Activated CD4-positive, CD25-positive, alpha-beta regulatory T cell (primary cell): ENCODE measurements around the gene F13A1.

Experiments used
- DNase-seq, 4 experiments: peaks; one replicate each; lab custom pipeline; 2025; lab: John Stamatoyannopoulos, UW

Gene F13A1

DNA sequence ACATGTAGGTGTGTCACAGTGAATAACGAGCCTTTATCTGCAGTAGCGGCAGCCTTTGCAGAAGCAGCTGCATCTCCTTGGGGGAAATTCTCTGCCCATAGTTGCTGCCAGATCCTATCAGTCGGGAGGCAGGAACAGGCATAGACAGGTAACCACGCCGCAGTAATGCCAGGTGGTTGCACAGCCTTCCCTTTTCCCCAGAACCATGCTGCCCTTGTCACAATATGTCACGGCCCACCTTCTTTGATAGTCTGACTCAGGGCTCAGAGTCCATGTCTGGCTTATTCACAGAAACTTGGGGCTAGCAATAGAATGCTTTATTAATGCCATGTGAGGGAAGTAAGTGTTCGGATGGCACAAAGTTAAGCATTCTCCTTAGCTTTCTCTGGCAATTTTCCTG is 76.6 kb downstream of the F13A1 start:
- DNase-seq = no peak

DNA sequence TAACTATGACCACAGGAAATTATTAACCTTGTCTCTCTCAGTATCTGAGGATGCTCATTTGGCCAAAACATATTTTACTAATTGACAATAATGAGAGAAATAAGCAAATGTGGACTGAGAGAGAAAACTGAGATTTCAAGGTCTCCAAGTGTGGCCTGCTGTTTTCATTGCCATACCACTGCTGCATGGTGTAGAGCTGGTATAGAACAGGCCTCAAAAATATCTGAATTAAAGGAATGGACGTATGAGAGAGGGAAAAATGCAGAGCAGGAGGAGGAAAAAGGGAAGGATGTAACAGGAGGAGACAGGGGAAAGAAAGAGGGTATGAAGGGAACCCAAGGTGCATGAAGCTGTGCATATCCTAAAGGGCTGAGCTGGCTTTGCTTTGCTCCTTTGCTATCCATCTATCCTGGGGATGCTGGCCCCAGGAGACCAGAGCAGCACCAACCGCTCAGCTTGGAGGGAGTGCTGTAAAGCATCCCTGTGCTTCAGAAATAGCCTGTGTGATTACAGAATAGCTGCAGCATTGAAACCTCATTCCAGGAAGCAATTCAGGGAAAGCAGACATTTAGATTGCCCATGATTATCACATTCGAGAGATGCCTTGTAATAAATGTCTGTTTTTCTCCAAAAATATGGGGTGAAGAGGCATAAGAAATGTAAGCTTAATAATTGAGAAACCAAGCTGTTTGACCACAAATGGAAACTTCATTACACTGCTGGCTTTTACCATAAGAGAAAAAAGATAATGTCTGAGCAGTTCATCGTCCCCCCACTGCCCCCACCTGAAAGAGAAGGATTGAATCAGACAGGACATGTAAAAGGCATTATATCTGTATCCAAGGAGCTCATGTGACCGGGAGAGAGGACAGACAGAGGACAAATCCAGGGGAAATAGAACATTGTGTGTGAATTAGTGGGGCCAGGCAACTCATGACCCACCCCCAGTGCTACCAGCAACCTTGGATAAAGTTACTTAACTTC is 80.6 kb downstream of the F13A1 start:
- DNase-seq = no peak

DNA sequence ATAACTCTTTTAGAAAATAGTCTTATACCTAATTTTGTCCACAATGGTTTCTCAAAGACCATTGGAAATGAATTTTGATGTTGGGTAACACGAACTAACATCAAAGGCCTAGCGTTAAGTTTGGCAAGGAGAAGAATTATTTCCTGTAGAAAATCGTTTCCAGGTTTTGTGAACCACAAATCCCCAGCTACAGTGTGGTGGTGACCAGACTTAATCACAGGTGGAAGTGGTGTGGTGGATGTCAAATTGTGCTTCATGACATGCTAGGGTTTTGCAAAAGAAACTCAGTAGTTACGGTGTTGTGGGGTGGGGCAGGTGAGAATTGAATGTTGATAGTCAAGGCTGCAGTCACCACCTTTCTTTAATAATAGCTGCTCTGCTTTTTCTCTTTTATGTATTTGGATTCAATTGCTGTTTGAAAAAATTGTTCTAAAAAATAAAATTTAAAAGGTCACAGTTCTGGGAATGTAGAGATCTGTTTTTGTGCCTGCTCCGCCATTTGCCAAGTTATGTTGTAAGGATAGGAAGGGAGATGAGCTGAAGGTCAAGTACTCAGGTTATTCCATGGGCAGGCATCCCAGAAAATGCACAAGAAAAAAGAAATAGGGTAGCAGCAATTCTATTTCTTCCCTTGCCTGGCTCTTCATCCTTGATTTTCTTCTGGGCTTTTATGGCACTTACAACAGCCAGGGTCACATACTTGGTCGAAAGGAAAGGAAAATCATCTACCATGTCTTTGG is 83.6 kb downstream of the F13A1 start:
- DNase-seq = no peak

DNA sequence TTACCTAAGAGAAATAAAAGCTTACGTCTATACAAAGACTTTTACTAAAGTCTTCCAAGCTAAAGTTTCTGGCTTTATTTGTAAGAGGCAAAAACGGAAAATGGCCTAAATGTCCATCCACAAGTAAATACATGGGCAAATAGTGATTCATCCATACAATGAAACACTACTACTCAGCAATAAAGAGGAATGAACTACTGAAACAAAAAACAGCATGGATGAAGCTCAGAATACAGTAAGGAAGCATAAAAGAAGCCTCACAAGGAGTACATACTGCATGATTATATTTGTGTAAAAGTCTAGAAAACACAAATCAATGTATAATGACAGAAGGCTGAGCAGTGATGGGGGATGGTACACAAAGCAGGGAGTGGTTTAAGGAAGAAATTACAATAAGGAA is 84.7 kb downstream of the F13A1 start:
- no peak for DNase-seq

DNA sequence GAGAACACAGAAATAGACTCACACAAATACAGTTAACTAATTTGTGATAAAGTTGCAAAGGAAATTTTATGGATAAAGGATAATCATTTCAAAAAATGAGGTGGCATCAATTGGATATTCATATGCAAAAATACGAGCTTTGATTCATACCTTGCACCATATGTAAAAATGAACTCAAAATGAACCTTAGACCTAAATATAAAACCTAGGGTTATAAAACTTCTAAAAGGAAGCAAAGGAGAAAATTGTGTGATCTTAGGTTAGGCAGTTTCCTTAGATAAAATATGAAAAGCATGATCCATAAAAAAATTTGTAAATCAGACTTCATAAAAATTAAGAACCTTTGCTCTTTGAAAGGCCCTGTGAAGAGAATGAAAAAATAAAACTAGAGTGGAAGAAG is 85.5 kb downstream of the F13A1 start:
- DNase-seq = no peak

DNA sequence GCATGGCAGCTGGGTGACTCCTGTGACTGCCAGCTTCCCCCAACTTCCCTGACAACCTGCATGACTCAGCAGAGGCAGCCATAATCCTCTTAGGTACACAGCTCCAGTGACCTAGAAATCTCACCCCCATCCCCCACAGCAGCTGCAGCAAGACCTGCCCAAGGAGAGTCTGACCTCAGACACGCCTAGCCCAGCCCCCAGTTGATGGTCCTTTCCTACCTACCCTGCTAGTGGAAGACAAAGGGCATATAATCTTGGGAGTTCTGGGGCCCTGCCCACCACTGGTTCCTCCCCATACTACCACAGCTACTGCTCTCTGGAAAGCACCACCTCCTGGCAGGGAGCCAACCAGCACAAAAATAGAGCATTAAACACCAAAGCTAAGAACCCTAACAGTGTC is 90.2 kb downstream of the F13A1 start:
- DNase-seq = no peak

DNA sequence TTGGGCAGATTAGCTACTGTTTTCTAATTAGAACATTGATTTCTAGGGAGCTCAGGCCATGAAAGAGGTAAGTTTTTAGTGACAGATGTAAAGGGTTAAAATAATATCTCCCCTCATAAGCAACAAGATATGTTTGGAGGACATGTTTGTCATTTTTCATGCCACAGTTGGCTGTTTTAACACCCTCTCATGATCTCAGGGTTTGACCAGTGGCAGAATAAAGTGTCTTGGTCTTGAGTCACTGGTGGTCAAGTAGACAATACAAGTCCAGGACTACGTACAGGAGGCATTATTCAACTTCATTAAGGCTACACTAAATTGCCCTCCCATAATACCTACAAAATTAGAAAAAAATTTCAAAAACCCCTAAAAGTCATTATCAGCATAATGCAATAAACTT is 92.6 kb downstream of the F13A1 start:
- DNase-seq = no peak

DNA sequence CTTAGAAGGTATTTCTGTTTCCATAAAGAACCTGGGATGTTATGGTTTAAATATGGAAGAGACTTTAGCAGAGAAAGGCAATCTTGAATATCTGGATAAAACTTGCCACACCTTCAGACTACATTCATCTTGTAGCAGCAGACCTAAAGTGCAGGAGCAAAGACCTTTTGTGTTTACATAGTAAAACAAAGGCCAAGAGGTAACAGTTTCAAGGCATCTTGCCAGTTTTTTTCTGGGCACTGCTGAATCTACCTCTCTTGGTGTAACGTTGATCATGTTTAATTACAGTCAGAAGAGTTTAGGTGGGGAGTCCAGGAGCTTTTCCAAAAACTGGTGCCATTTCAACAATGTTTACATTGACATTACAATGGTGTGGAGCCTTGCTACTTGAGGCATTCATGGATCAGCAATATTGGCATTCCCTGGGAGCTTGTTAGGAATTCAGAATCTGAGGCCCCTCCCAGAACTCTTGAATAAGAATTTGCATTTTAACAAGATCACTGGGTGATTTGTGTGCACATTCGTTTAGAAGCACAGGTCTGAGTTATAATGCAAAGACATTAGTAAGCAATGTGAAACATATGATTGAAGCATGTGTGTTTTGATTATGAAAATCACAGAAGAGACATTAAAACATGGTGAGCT is 94.5 kb downstream of the F13A1 start:
- no peak for DNase-seq

DNA sequence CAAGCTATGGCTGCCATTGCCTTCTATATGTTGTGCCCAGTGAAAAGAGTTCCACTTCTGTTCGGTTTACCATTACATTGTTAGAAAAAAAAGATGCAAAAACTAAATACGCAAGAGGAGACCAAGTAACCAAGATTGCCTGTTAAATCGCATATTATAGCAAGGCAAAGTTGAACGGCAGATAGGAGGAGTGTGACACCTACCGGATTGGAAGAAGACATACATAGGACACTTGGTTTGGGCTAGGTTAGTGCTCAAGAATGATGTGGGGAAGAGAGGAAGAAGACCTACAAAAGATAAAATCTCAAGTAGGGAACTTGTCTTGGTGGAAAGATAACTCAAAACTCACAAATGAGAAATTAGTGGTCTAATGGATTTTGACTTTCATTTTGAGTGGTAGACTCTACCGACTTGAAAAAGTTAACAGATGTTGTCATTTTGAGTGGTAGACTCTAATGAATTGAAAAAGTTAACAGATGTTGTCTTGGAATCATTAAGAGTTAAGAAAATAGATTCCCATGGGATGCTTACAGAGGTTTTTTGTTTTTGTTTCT is 95.5 kb downstream of the F13A1 start:
- no peak for DNase-seq

DNA sequence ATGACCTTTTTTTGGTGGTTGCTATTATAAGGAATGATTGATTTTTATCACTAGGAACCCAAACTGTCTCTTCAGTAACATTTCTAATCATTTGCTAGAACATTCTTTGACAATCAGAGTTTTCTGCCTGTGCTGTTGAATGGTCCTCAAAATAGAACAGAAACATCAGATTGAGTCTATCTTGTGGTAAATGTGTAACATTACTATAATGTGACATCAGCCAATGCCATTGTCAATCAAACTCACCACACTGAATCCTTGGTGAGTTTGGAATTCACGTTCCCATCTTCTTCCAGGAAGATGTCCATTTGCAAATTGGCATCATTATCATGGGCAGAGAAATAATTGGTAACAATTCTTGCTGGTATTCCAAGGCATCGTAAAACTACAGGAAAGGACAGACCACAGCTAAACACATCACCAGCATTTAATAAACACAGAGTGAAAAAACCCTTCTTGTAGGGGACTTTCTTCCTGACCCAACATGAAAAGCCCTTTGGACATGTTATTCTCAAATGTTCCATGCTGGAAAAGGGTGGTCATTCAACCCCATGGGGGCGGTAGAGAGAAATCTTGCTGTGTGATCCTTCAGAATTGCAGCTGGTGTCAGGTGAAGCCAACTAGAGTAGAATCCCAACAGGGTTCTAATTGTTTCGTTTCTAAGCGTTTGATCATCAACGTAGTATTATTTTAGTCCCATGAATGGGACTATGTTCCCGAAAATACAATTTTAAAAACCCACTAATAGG is 98.5 kb downstream of the F13A1 start:
- no peak for DNase-seq

DNA sequence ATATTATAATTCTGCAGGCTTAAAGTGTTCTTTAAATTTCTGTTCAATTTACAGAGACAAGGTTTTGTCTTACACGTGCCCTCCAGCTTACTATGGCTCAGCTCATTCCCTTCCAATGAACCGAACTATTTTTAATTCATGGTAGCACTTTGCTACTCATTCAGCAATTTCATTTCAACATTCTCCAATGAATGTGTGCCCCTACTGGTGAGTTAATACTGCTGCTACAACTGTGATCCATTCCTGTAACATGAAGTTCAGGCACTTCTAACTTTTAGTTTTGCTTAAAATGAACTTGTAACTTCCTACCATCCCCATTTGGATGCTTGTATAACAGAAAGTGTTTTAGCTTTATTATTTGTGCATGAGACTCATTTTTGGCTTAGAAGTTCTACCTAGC is 99.7 kb downstream of the F13A1 start:
- DNase-seq = no peak

DNA sequence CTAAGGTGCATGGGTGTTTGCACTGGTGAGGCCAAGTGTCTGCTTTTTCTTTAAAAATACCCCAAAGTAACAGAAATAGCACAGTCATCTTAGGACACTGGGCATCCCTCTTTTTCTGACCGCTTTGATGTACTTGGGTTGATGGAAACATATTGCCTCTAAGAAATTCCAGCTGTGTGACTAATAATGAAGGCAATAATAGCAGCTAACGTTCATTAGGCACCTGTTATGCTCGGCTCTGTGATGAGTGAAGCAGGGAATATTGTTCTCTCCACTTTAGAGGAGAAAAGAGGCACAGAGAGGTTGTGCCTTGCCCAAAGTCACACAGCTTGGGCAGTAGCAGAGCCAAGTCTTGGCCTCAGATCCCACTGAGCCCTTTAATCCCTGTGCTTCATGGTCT is 100.7 kb downstream of the F13A1 start:
- DNase-seq = no peak

DNA sequence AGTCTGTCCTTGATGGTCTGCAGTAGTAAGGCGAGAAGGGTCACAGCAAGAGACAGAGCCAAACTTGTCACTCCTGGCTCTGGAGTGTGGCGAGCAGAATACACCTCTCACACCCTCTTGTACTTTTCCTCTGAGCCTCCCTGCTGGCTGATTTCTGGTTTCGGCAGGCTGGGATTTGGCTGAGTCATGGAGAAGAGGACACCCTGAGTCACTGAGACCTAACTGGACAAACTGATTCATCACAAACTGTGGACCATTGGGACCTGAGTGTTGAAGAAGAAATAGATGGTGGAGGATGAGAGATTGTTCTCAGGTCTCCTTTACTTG is 101.7 kb downstream of the F13A1 start:
- DNase-seq = no peak

DNA sequence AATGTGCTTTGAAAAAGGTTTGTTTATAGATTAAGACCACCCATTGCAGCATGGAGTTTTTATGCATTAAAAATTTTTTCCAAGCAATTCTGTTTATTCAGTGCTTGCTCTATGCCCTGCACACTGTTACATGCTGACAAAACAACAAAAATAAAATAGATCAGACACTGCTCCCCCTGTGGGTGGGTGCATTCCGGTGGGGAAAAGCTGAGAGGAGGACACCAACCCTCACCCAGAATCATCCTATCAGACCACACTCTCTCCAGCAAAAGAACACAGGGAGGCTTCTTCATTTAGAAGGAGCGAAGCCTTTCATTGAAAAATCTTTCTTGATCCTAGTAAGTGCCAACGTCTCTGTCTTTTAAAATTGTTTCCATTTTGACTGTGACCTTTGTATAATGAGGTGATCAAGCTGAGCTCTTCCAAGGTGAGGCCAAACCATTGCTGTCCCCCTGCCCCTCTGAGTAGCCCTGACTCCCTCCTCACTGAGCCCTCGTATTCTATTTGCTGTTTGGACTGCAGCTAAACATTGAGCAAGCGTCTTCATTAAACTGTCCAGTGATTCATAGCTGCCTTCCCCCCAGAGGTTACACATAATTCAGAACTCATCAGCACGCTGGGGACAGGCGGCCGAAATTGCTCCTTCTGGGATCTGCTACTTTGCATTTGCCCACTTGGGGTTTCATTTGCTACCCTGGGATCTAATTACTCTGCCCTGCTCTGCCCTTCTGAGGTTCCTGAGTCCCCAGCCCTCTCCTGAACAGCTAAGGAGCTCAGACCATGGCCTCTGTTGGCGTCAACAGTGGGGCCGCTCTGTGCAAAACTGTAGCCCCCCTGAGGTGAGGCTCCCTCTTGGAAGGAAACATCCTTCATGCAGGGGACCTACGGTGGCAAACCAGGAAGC is 102.4 kb downstream of the F13A1 start:
- DNase-seq = no peak

DNA sequence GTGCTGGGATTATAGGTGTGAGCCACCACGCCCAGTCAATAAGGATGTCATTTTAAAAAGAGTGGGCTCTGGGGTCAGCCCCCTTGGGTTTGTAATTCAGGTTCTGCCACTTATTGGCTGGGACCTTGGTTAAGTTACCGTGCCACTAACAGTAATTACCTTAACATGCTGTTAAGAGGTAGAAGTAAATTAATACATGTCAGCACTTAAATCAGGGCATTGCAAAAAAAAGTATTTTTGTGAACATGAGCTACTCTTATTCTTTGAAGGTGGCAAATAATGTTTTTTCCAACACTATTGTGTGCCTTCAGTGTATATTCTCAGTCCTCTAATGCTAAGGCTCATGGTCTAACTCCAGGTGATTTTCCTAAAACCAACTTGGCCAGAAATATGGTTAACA is 109.5 kb downstream of the F13A1 start:
- no peak for DNase-seq

DNA sequence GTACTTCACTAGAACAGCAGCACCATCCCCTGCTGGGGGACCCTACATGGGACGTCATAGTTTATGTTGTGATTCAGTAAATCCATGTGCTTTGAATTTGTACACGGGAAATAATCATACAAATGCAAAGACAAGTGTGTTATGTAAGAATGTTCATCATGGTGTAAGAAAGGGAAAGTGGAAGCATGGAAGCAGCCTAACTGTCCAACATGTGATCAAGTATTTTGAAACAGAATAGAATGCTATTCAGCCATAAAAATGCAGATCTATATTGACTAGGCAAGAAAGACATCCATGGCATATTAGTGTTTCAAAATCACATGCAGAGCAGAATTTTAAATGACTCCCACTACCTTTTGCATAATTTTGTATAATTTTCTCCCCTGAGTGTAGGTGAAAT is 117.6 kb downstream of the F13A1 start:
- DNase-seq = no peak

DNA sequence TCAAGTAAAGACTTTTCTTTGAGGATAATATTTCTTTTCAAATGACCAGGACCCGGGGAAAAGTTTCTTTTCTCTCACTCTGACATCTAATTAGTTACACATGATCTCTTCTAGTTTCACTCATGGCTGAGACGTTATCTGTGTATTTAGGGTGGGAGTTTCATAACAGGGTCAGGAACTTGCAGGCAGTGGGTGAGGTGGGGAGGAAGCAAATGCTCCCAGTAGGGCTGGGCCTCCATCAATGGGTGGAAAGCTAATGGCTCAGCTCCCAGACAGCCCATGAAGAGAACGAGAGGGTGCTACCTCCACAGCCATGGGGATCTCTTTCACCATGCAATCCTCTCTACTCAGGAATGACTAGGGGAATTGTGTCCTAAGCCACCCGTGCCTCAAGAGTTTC is 119.3 kb downstream of the F13A1 start:
- no peak for DNase-seq

DNA sequence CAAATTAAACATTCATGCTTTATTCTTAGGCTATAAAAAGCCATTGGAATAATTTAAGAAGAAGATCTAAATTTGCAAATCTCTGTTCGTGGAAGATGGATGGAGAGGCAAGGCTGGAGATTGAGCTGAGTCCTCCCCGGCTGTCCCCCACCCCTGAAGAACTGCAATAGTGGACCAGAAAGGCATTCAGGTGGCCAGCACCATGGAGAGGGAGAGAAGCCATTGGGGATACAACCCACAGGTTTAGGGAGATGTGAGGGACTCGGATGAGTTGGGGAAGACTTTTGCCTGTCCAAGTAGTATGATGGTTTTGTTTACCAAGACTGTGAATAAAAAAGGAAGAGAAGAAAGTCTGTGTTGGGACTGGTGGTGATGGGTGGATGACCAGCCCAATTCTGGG is 120.8 kb downstream of the F13A1 start:
- no peak for DNase-seq

DNA sequence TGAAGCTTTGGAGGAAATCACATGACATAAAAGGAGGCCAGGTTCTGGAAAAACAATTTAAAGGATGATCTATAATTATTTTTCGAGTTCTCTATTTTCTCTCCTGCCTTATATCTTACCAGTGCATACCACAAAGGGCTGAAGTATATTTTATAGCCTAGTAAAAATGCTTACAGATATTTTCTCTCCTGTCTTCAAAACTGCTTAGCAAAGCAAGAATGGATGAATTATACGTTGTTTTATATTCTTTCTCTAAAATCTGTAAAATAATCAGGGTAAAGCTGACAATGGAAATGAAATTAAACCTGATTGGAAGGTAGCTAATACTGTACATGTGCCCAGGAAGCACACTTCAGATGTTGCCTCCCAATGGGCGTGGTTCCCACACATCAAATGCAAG is 123.7 kb downstream of the F13A1 start:
- no peak for DNase-seq

DNA sequence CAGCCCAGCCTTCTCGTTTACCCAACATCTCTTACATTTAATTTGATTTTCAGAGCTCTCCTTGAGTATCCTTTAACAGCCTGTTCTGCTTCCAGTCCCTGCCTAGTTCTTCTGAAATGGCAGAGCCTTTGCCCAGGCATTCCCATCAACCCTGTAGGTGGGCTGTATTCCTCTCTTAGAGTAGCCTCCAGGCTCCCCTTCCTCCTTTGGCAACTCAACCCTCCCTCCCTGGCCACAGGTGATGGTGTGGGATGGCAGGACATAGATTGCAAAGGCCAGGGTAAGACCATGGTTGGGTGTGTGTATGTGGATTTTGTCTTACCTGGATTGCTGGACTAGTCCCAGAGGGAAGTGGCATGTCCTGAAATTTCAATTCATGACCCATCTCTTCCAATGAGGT is 125.4 kb downstream of the F13A1 start:
- DNase-seq = no peak

DNA sequence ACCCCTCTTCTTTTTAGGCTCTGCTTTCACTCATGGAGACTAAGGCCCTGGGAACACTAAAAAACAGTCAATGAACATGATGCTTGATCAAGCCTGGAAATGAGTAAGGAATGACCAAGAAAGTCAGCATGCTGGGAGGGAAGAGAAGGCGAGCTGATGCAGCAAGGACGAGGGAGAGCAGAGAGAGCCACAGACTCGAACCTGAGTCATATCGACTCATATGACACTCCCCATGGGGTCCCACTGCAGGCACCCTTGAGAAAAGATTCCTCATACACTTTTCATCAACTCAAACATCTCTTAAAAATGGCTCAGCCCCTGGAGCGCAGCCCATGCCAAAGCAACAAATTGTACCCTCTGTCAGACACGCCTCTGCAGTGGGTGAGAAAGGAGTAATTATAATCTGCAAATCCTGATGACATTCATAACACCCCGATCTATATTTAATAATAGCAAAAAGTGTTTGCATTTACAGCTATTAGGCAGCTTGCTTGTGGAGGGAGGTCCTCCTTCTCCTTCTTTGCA is 127.2 kb downstream of the F13A1 start:
- DNase-seq = no peak
